HCT116 (cell line): ENCODE results near the gene FAR1. TPM values are rescaled to one million over a fixed set of nuclear protein-coding genes. Genes with fewer than 3 reads are reported as not detected.

Experiments
- ATAC-seq: fragments of 200-7000 bp; cut with Tn5 transposase; 2 replicates; pipeline ENCODE4 v1.9.1; 2020; ENCODE audit warnings: mild to moderate bottlenecking, moderate library complexity
- BruUV-seq: library from RNA; stranded (reverse); fragments of 400-500 nt; replicated peaks from 2 replicates; lab custom pipeline; 2021; lab: Mats Ljungman, UMichigan
- CTCF ChIA-PET: fragments of 300-600 bp; sonication (Branson Sonifier 250); formaldehyde crosslinking; loops from one replicate; lab custom pipeline; 2021; ENCODE audit warnings: antibody characterized with exemption; lab: Charles Lee
- POLR2A ChIA-PET: fragments of 300-600, 350-600 bp; sonication (Branson Sonifier 250); formaldehyde crosslinking; loops from one replicate; lab custom pipeline; 2021; ENCODE audit warnings: antibody characterized with exemption; lab: Charles Lee
- RAD21 ChIA-PET, 2 experiments: fragments of 300-600 bp; sonication (Branson Sonifier 250); formaldehyde crosslinking; loops; one replicate each; lab custom pipeline; 2023; ENCODE audit warnings: low total read pairs in 2 of 2; ENCODE audit not compliant: uncharacterized antibody in 2 of 2, unreplicated experiment in 2 of 2, low non-redundant PET in 1 of 2; lab: Charles Lee
- DNase-seq: peaks from one replicate; pipeline ENCODE4 v3.0.0-alpha.2; 2010; ENCODE audit warnings: low read depth, low spot score
- H2AFZ ChIP-seq: fragments of 200-600 bp; shearing (Covaris generic), sonication (generic); 2 replicates; pipeline ENCODE4 v1.6.1; 2017; ENCODE audit warnings: low read depth, mixed run types, mixed read lengths, antibody characterized with exemption, low read length; ENCODE audit not compliant: poor library complexity, severe bottlenecking
- H3K27ac ChIP-seq: 2 replicates; pipeline ENCODE4 v1.5.1; 2012; ENCODE audit warnings: low read depth, low read length
- H3K27me3 ChIP-seq: fragments of 200-600 bp; sonication (generic); 2 replicates; pipeline ENCODE4 v1.6.1; 2016; ENCODE audit warnings: mixed run types, low read length, mixed read lengths; ENCODE audit not compliant: insufficient read depth
- H3K36me3 ChIP-seq, 2 experiments: fragments of 200-500 bp in 1 of 2; fragments of 200-600 bp in 1 of 2; sonication (Bioruptor generic) in 1 of 2; sonication (generic) in 1 of 2; 2 replicates each; pipeline versions ENCODE4 v1.5.1 to v1.6.1; 2014 to 2016; ENCODE audit warnings: low read length in 2 of 2, inconsistent platforms in 1 of 2, mixed read lengths in 1 of 2, mixed run types in 1 of 2; ENCODE audit not compliant: insufficient read depth in 2 of 2, control insufficient read depth in 1 of 2
- H3K4me1 ChIP-seq, 2 experiments: fragments of 200-600 bp in 1 of 2; sonication (generic) in 1 of 2; 2 replicates each; pipeline versions ENCODE4 v1.5.1 to v1.6.1; 2012 to 2017; ENCODE audit warnings: low read length in 2 of 2, inconsistent platforms in 1 of 2, mild to moderate bottlenecking in 1 of 2, mixed read lengths in 1 of 2, mixed run types in 1 of 2, moderate library complexity in 1 of 2; ENCODE audit not compliant: insufficient read depth in 2 of 2, control insufficient read depth in 1 of 2
- H3K4me2 ChIP-seq: fragments of 200-600 bp; sonication (generic); 2 replicates; pipeline ENCODE4 v1.6.1; 2017; ENCODE audit warnings: mixed run types, low read length, mixed read lengths
- H3K4me3 ChIP-seq, 2 experiments: fragments of 200-600 bp in 1 of 2; sonication (generic) in 1 of 2; replicated peaks in 1 of 2; 2 replicates each; pipeline ENCODE4 v1.5.1; 2011 to 2016; ENCODE audit warnings: low read length in 2 of 2, control low read depth in 1 of 2, low read depth in 1 of 2, mild to moderate bottlenecking in 1 of 2, mixed read lengths in 1 of 2, mixed run types in 1 of 2
- H3K79me2 ChIP-seq: fragments of 200-600 bp; sonication (generic); 2 replicates; pipeline ENCODE4 v1.6.1; 2017; ENCODE audit warnings: mild to moderate bottlenecking, mixed run types, low read length, moderate library complexity, mixed read lengths; ENCODE audit not compliant: insufficient read depth
- H3K9ac ChIP-seq: fragments of 200-600 bp; sonication (generic); 2 replicates; pipeline ENCODE4 v1.6.1; 2016; ENCODE audit warnings: low read length, mixed read lengths
- H3K9me2 ChIP-seq: fragments of 200-600 bp; sonication (generic), shearing (Covaris generic); 2 replicates; pipeline ENCODE4 v1.6.1; 2017; ENCODE audit warnings: mixed run types, mild to moderate bottlenecking, moderate library complexity; ENCODE audit not compliant: insufficient read depth
- H3K9me3 ChIP-seq, 2 experiments: fragments of 200-500 bp in 1 of 2; fragments of 200-600 bp in 1 of 2; sonication (Bioruptor generic) in 1 of 2; sonication (generic) in 1 of 2; 2 replicates each; pipeline ENCODE4 v1.6.1; 2014 to 2017; ENCODE audit warnings: low read length in 2 of 2, mixed read lengths in 2 of 2, inconsistent platforms in 1 of 2, low read depth in 1 of 2, mild to moderate bottlenecking in 1 of 2, mixed run types in 1 of 2, moderate library complexity in 1 of 2; ENCODE audit not compliant: control insufficient read depth in 1 of 2, insufficient read depth in 1 of 2
- H4K20me1 ChIP-seq: fragments of 200-600 bp; sonication (generic), shearing (Covaris generic); 2 replicates; pipeline ENCODE4 v1.6.1; 2017; ENCODE audit warnings: mixed run types, mild to moderate bottlenecking, moderate library complexity; ENCODE audit not compliant: insufficient read depth
- CBX3 ChIP-seq: IDR thresholded peaks from 2 replicates; pipeline ENCODE4 v1.6.1; 2012; ENCODE audit warnings: low read depth
- CEBPB ChIP-seq: IDR thresholded peaks from 2 replicates; pipeline ENCODE4 v1.6.1; 2012; ENCODE audit warnings: low read depth
- EGR1 ChIP-seq: IDR thresholded peaks from 2 replicates; pipeline ENCODE4 v1.6.1; 2012; ENCODE audit warnings: low read depth
- ELF1 ChIP-seq: IDR thresholded peaks from 2 replicates; pipeline ENCODE4 v1.6.1; 2012; ENCODE audit warnings: low read depth, borderline replicate concordance
- EZH2 ChIP-seq: fragments of 200-600 bp; sonication (generic); IDR thresholded peaks from 2 replicates; pipeline ENCODE4 v1.6.1; 2017; ENCODE audit warnings: antibody characterized with exemption, mixed run types
- POLR2A ChIP-seq: IDR thresholded peaks from 2 replicates; pipeline ENCODE4 v1.7.0; 2011; ENCODE audit warnings: borderline replicate concordance; ENCODE audit not compliant: insufficient read depth, insufficient read length; ENCODE audit errors: extremely low read depth
- POLR2AphosphoS5 ChIP-seq: IDR thresholded peaks from 2 replicates; pipeline ENCODE4 v1.6.1; 2011; ENCODE audit warnings: mild to moderate bottlenecking, low read depth, low read length, moderate library complexity
- RAD21 ChIP-seq: IDR thresholded peaks from 2 replicates; pipeline ENCODE4 v1.6.1; 2012; ENCODE audit warnings: low read depth, mild to moderate bottlenecking
- SIN3A ChIP-seq: IDR thresholded peaks from 2 replicates; pipeline ENCODE4 v1.6.1; 2012; ENCODE audit warnings: low read depth
- SRF ChIP-seq: IDR thresholded peaks from 2 replicates; pipeline ENCODE4 v1.6.1; 2012; ENCODE audit warnings: low read depth
- YY1 ChIP-seq: IDR thresholded peaks from 2 replicates; pipeline ENCODE4 v1.6.1; 2011; ENCODE audit warnings: low read length, low read depth, moderate library complexity, mild to moderate bottlenecking; ENCODE audit not compliant: insufficient replicate concordance; ENCODE audit errors: extremely low read depth
- intact Hi-C: fragments of 100-400 bp; cut with micrococcal nuclease; formaldehyde crosslinking; loops from 2 replicates; pipeline ENCODE4 v1.10.0; 2022
- total RNA-seq: library from RNA; stranded (reverse); gene quantifications from one replicate; pipeline ENCODE4 v1.2.1, GENCODE V29; 2021; ENCODE audit not compliant: unreplicated experiment
- TF ChIP-seq, protein P1 (sequence below), 3 experiments: fragments of 200-600 bp in 1 of 3; sonication (generic) in 1 of 3; IDR thresholded peaks in 2 of 3; conservative IDR thresholded peaks in 1 of 3; 2 replicates each; pipeline ENCODE4 v1.5.1; 2012 to 2017; ENCODE audit warnings: low read depth in 2 of 3, low read length in 2 of 3, antibody characterized with exemption in 1 of 3, borderline replicate concordance in 1 of 3, control low read depth in 1 of 3, mild to moderate bottlenecking in 1 of 3, mixed read lengths in 1 of 3, mixed run types in 1 of 3, moderate library complexity in 1 of 3; ENCODE audit not compliant: insufficient read depth in 1 of 3
- TF ChIP-seq, protein P2 (sequence below): IDR thresholded peaks from 2 replicates; pipeline ENCODE4 v1.6.1; 2012; ENCODE audit warnings: low read depth
- TF ChIP-seq, protein P3 (sequence below): IDR thresholded peaks from 2 replicates; pipeline ENCODE4 v1.6.1; 2012

The FAR1 gene
- total RNA-seq, 1 experiment from 2014 or later: 74.3 TPM

DNA sequence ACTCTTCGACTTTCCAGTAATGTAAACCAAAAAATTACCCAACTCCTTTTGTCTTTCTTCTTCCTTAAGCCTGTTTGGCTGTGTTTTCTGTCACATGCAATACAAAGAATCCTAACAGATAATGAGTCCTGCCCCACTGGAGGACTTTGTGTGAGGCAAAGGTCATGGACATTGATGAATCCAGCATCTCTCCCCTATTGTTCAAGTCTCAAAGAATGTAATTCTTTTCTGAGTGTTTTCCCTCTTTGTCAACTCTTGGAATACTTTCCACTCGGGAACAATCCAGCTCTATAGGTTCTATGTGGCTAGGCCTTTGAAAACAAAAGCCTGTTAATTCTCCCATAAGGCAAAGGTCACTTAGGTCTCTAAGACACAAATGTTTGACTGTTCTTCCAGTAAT lies 100.7 kb downstream of the FAR1 start:
- H3K4me2 ChIP-seq: no peak overlapping the region
- no peak for DNase-seq
- no peak overlapping the region for H2AFZ ChIP-seq
- TF ChIP-seq ELF1: no peak
- TF ChIP-seq, protein P1, sequence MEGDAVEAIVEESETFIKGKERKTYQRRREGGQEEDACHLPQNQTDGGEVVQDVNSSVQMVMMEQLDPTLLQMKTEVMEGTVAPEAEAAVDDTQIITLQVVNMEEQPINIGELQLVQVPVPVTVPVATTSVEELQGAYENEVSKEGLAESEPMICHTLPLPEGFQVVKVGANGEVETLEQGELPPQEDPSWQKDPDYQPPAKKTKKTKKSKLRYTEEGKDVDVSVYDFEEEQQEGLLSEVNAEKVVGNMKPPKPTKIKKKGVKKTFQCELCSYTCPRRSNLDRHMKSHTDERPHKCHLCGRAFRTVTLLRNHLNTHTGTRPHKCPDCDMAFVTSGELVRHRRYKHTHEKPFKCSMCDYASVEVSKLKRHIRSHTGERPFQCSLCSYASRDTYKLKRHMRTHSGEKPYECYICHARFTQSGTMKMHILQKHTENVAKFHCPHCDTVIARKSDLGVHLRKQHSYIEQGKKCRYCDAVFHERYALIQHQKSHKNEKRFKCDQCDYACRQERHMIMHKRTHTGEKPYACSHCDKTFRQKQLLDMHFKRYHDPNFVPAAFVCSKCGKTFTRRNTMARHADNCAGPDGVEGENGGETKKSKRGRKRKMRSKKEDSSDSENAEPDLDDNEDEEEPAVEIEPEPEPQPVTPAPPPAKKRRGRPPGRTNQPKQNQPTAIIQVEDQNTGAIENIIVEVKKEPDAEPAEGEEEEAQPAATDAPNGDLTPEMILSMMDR (IDR thresholded peaks at IDR 0.05 in 2 of 3, conservative IDR thresholded peaks at IDR 0.05 in 1 of 3; ENCODE audit: borderline replicate concordance in 1 of 3, insufficient read depth in 1 of 3, low read depth in 2 of 3, low read length in 2 of 3): no peak
- no peak for TF ChIP-seq POLR2A
- TF ChIP-seq, protein P2, sequence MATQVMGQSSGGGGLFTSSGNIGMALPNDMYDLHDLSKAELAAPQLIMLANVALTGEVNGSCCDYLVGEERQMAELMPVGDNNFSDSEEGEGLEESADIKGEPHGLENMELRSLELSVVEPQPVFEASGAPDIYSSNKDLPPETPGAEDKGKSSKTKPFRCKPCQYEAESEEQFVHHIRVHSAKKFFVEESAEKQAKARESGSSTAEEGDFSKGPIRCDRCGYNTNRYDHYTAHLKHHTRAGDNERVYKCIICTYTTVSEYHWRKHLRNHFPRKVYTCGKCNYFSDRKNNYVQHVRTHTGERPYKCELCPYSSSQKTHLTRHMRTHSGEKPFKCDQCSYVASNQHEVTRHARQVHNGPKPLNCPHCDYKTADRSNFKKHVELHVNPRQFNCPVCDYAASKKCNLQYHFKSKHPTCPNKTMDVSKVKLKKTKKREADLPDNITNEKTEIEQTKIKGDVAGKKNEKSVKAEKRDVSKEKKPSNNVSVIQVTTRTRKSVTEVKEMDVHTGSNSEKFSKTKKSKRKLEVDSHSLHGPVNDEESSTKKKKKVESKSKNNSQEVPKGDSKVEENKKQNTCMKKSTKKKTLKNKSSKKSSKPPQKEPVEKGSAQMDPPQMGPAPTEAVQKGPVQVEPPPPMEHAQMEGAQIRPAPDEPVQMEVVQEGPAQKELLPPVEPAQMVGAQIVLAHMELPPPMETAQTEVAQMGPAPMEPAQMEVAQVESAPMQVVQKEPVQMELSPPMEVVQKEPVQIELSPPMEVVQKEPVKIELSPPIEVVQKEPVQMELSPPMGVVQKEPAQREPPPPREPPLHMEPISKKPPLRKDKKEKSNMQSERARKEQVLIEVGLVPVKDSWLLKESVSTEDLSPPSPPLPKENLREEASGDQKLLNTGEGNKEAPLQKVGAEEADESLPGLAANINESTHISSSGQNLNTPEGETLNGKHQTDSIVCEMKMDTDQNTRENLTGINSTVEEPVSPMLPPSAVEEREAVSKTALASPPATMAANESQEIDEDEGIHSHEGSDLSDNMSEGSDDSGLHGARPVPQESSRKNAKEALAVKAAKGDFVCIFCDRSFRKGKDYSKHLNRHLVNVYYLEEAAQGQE: no peak
- no peak for TF ChIP-seq EZH2
- TF ChIP-seq, protein P3, sequence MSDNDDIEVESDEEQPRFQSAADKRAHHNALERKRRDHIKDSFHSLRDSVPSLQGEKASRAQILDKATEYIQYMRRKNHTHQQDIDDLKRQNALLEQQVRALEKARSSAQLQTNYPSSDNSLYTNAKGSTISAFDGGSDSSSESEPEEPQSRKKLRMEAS: no peak
- no peak for TF ChIP-seq SIN3A
- TF ChIP-seq CBX3: no peak
- TF ChIP-seq EGR1: no peak
- no peak for TF ChIP-seq POLR2AphosphoS5
- TF ChIP-seq SRF: no peak
- no peak for TF ChIP-seq YY1
- TF ChIP-seq CEBPB: no peak
- no peak for TF ChIP-seq RAD21
- no peak overlapping the region for H3K27ac ChIP-seq
- POLR2A ChIA-PET: no interaction called here
- H3K9ac ChIP-seq: no peak overlapping the region
- CTCF ChIA-PET: interaction anchor here (1.0 kb wide), 1 partner anchor 183 kb away, joined by 3 read pairs; no protein-coding TSS in a partner anchor
- no peaks in the 10 kb centered on the region for H4K20me1 ChIP-seq
- H3K4me3 ChIP-seq: no peak overlapping the region
- BruUV-seq: no TSS peak
- no peaks in the 10 kb centered on the region for H3K79me2 ChIP-seq
- intact Hi-C loops: no loop called here
- no peaks in the 10 kb centered on the region for H3K36me3 ChIP-seq
- no peaks in the 10 kb centered on the region for H3K4me1 ChIP-seq
- no peaks in the 10 kb centered on the region for H3K9me2 ChIP-seq
- H3K9me3 ChIP-seq: no peaks in the 10 kb centered on the region
- ATAC-seq: no peak
- RAD21 ChIA-PET: no interaction called here
- no peaks in the 10 kb centered on the region for H3K27me3 ChIP-seq
